GM23248 (cell line): Measurements from ENCODE around the gene GDF7. TPM values are rescaled to one million over a fixed set of nuclear protein-coding genes. Genes with fewer than 3 reads are reported as not detected.

Source experiments
- DNase-seq: peaks from one replicate; pipeline ENCODE4 v3.0.0-alpha.2; 2015
- H2AFZ ChIP-seq: fragments of 200-600 bp; sonication (generic); 2 replicates; pipeline ENCODE4 v1.6.1; 2016; ENCODE audit warnings: antibody characterized with exemption
- H3F3A ChIP-seq: fragments of 200-600 bp; sonication (generic); 2 replicates; pipeline ENCODE4 v1.6.1; 2016; ENCODE audit warnings: mild to moderate bottlenecking, antibody characterized with exemption, mixed run types; ENCODE audit not compliant: insufficient read depth
- H3K27ac ChIP-seq: fragments of 200-600 bp; sonication (generic); 2 replicates; pipeline ENCODE4 v1.5.1; 2016; ENCODE audit warnings: mild to moderate bottlenecking
- H3K27me3 ChIP-seq: fragments of 200-600 bp; sonication (generic); replicated peaks from 2 replicates; pipeline ENCODE4 v1.6.1; 2016; ENCODE audit warnings: mild to moderate bottlenecking; ENCODE audit not compliant: insufficient read depth
- H3K36me3 ChIP-seq: fragments of 200-600 bp; sonication (generic); 2 replicates; pipeline ENCODE4 v1.6.1; 2016; ENCODE audit warnings: low read depth, mild to moderate bottlenecking
- H3K4me1 ChIP-seq: fragments of 200-600 bp; sonication (generic); 2 replicates; pipeline ENCODE4 v1.6.1; 2016; ENCODE audit warnings: mild to moderate bottlenecking; ENCODE audit not compliant: insufficient read depth
- H3K4me2 ChIP-seq: fragments of 200-600 bp; sonication (generic); one replicate; pipeline ENCODE4 v1.6.1; 2016; ENCODE audit warnings: mild to moderate bottlenecking; ENCODE audit not compliant: unreplicated experiment
- H3K4me3 ChIP-seq: fragments of 200-600 bp; sonication (generic); 2 replicates; pipeline ENCODE4 v1.5.1; 2016; ENCODE audit warnings: mild to moderate bottlenecking
- H3K79me2 ChIP-seq: fragments of 200-600 bp; sonication (generic); 2 replicates; pipeline ENCODE4 v1.6.1; 2016; ENCODE audit warnings: mild to moderate bottlenecking; ENCODE audit not compliant: insufficient read depth
- H3K9ac ChIP-seq: fragments of 200-600 bp; sonication (generic); 2 replicates; pipeline ENCODE4 v1.6.1; 2016; ENCODE audit warnings: mild to moderate bottlenecking
- H3K9me2 ChIP-seq: fragments of 200-600 bp; sonication (generic); 2 replicates; pipeline ENCODE4 v1.6.1; 2016; ENCODE audit warnings: mixed run types, mild to moderate bottlenecking, moderate library complexity; ENCODE audit not compliant: insufficient read depth
- H3K9me3 ChIP-seq: fragments of 200-600 bp; sonication (generic); one replicate; pipeline ENCODE4 v1.6.1; 2017; ENCODE audit warnings: low read depth
- H4K20me1 ChIP-seq: fragments of 200-600 bp; sonication (generic); 2 replicates; pipeline ENCODE4 v1.6.0; 2016; ENCODE audit not compliant: insufficient read depth
- EZH2 ChIP-seq: fragments of 200-600 bp; sonication (generic); IDR thresholded peaks from 2 replicates; pipeline ENCODE4 v1.6.1; 2018; ENCODE audit warnings: antibody characterized with exemption, mild to moderate bottlenecking; ENCODE audit not compliant: insufficient read depth, poor library complexity, severe bottlenecking
- EZH2phosphoT487 ChIP-seq: fragments of 200-600 bp; sonication (generic); IDR thresholded peaks from 2 replicates; pipeline ENCODE4 v1.6.1; 2018; ENCODE audit warnings: antibody characterized with exemption, moderate library complexity, mild to moderate bottlenecking, low read depth; ENCODE audit not compliant: insufficient read depth
- WGBS, 2 experiments: methylation state at CpG; one replicate each; pipeline ENCODE4 v1.1.6; 2015 to 2017; ENCODE audit warnings: low lambda C conversion rate in 2 of 2, low coverage in 1 of 2; ENCODE audit errors: missing lambda C conversion rate in 2 of 2; 5-methylcytosine and 5-hydroxymethylcytosine counted together
- in situ Hi-C: fragments of 300-500 bp; cut with MboI; formaldehyde crosslinking; loops from 2 replicates; pipeline ENCODE4 v1.15.0; 2020
- polyA plus RNA-seq: library from polyadenylated mRNA; unstranded; fragments of >200 nt; fragmentation: Nextera tagmentation; extraction: Ambion mirVana; gene quantifications from 2 replicates; pipeline ENCODE4 v1.2.1, GENCODE V29; 2016
- total RNA-seq: library from RNA; depleted of rRNA; stranded (reverse); fragments of >200 nt; shearing (Covaris generic); gene quantifications from 2 replicates; pipeline ENCODE4 v1.2.3, GENCODE V29; 2014

GDF7 gene
- total and polyA plus RNA-seq, 2 experiments from 2014 or later = 0.03 TPM; not detected in 1

DNA sequence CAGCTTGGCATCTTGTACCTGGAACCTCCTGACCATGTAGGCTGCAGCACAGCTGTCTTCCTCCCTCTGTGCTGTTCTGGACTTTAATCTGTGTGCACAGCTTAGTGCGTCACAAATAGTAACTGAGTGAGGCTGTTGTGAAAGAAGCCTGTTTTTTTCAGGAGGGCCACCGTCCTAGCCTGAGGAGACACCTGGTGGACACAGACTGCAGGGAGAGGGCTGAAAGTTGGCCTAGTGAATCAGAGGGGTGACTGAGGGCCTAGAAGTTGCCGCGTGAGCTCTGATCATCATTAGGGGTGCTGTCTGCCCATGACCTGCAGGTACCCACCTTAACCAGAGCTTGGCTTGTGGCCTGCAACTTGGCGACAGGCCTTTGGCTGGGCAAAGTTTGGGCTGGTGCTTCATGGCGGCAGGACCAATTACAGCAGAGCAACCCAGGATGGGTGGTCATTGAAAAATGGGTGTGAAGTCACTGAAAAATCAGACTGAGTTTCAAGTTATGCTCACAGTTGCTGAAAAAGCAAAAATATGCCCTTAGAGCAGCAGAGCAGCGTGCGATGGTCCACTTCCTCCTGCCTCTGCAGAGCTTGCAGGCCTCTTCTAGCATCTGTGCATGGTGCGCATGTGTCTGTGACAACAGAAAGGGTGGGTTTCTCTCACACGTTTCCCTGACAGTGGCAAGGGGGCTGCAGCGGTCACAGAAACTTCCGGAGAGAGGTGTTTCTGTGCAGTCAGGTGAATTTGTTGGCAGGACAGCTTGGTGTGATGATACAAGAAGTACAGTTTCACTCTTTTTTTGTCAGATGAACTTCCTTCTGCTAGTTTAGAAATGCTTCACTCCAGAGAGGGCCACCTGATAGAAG, 9.6 kb downstream of the GDF7 start:
- peak; percentile 15 for DNase-seq

DNA sequence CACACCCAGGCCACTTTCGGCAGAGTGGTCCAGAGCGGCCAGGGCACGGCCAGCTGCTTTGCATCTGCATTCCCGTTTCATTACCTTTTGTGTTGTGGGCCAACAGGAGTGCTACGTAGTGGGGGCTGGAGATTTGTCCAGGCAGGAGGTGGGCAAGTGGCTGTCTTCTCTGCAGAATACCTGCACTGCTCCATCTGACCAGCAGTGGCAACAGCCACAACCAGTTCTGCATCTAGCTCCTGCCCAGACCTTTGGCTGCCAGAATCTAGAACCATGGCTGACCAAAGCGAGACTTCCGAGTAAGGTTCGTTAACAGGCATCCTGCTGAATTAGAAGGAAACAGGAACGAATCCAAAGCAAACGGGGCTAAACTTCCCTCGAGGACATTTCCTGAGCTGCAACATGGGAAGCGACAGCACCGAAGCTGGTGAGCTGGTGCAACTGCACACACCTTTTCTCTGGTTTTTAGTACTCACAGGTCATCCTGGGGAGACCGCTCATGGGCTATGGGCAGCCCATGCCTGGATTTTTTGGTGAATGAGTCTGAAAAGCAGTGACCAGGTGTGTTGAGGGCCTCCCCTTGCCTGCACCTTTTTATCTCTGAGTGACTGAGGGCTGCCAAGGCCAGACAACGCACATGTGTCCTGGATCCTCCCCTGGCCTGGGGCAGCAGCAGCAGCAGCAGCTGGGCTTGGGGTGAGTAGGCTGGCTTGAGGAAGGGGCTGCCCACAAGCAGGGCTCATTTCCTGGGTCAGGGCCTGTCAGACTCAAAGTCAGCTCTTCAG, 10.5 kb downstream of the GDF7 start:
- no peak for DNase-seq
- in situ Hi-C loops = no loop called here
- Histone ChIP-seq H3K79me2 (no peaks in the 10 kb centered on the region), H3K9ac (no peak overlapping the region), H3K36me3 (no peaks in the 10 kb centered on the region), H3F3A (0 out of 2 replicates have a peak, but pooled peaks cover 5% of the 10 kb centered on the region), H3K4me3 (no peak overlapping the region), H3K9me2 (no peaks in the 10 kb centered on the region), H4K20me1 (no peaks in the 10 kb centered on the region), H3K4me1 (no peaks in the 10 kb centered on the region; the same call in 1 of the 2 replicates), H3K27me3 (peaks cover 4% of the 10 kb centered on the region), H3K4me2 (no peak overlapping the region), H2AFZ (no peak overlapping the region), H3K27ac (no peak overlapping the region), H3K9me3 (no peaks in the 10 kb centered on the region)
- TF ChIP-seq EZH2 (no peak), EZH2phosphoT487 (no peak)
- WGBS, 2 experiments = 85% methylated on average over 15 of the region's 15 CpGs

More for the DNA sequence above, 9.6 kb downstream of the GDF7 start:
- H3K36me3 ChIP-seq = no peaks in the 10 kb centered on the region
- TF ChIP-seq EZH2phosphoT487 (no peak), EZH2 (no peak)
- WGBS, 2 experiments = 83 to 84% methylated on average over 12 of the region's 12 CpGs
- peaks cover 13% of the 10 kb centered on the region for H3K27me3 ChIP-seq
- H2AFZ ChIP-seq = no peak overlapping the region
- H3K27ac ChIP-seq = no peak overlapping the region
- no peak overlapping the region for H3K4me2 ChIP-seq
- H3K9ac ChIP-seq = no peak overlapping the region
- H3K9me3 ChIP-seq = no peaks in the 10 kb centered on the region
- no peaks in the 10 kb centered on the region for H3K79me2 ChIP-seq
- H3K9me2 ChIP-seq = no peaks in the 10 kb centered on the region
- H3F3A ChIP-seq = 0 out of 2 replicates have a peak, but pooled peaks cover 5% of the 10 kb centered on the region
- no peaks in the 10 kb centered on the region for H4K20me1 ChIP-seq
- no peak overlapping the region for H3K4me3 ChIP-seq
- in situ Hi-C loops = no loop called here
- H3K4me1 ChIP-seq = no peaks in the 10 kb centered on the region; the same call in 1 of the 2 replicates

DNA sequence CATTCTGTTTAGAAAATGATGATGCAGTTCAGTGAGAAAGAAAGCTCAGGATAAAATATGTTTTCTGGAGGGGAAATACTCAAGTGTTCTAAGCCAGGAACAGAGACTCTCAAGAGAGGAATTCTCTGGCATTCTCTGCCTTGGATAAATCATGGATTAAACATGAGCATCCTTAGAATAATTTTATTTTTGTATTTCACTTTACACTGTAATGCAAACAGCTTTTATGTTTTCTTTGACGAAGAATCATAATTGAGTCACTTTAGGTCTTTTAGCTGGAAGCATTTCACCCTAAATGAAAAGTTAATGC, 11.1 kb downstream of the GDF7 start:
- DNase-seq = no peak
- Histone ChIP-seq H3K4me1 (no peaks in the 10 kb centered on the region; the same call in 1 of the 2 replicates), H3F3A (0 out of 2 replicates have a peak, but pooled peaks cover 5% of the 10 kb centered on the region), H2AFZ (no peak overlapping the region), H3K4me2 (no peak overlapping the region), H4K20me1 (no peaks in the 10 kb centered on the region), H3K9ac (no peak overlapping the region), H3K4me3 (no peak overlapping the region), H3K27me3 (no peaks in the 10 kb centered on the region), H3K9me2 (no peaks in the 10 kb centered on the region), H3K36me3 (no peaks in the 10 kb centered on the region), H3K9me3 (no peaks in the 10 kb centered on the region), H3K79me2 (no peaks in the 10 kb centered on the region), H3K27ac (no peak overlapping the region)
- 93 to 95% methylated on average over 1 of the region's 1 CpG for WGBS, 2 experiments
- in situ Hi-C loops = no loop called here
- TF ChIP-seq EZH2 (no peak), EZH2phosphoT487 (no peak)

DNA sequence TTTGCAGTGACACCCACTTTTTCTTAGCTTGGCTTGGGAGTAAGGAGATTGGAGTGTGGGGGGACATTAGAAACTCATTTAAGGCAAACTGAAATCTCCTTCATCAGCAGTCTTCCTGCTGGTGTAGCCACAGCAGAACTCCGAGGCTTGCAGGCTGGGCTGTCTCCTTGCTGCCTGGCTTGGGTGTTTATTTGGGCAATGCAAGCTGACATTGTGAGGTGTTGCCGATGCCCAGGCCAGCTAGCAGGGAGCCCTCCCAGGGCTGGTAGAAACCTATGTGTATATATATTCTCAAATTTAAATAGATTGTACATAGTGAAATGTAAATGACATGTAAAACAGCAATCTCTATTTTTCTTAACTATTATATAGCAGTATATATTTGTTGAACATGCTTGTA, 11.8 kb downstream of the GDF7 start:
- no peak overlapping the region for H3K9ac ChIP-seq
- H3K4me2 ChIP-seq = no peak overlapping the region
- H3K27me3 ChIP-seq = no peaks in the 10 kb centered on the region
- H4K20me1 ChIP-seq = no peaks in the 10 kb centered on the region
- no peaks in the 10 kb centered on the region; the same call in 1 of the 2 replicates for H3K4me1 ChIP-seq
- no peak overlapping the region for H3K27ac ChIP-seq
- 0 out of 2 replicates have a peak, but pooled peaks cover 5% of the 10 kb centered on the region for H3F3A ChIP-seq
- 98 to 100% methylated on average over 2 of the region's 2 CpGs for WGBS, 2 experiments
- H3K36me3 ChIP-seq = no peaks in the 10 kb centered on the region
- no peaks in the 10 kb centered on the region for H3K9me3 ChIP-seq
- no peaks in the 10 kb centered on the region for H3K9me2 ChIP-seq
- no peaks in the 10 kb centered on the region for H3K79me2 ChIP-seq
- H3K4me3 ChIP-seq = no peak overlapping the region
- H2AFZ ChIP-seq = no peak overlapping the region
- no peak for DNase-seq
- TF ChIP-seq EZH2 = no peak
- in situ Hi-C loops = no loop called here
